ACHN (cell line): ENCODE results near the gene RRAD.
A peak's percentile ranks its signal among the peaks of the same experiment; 100 is the strongest.
"Not testable (repeated sequence)": the region's sequence is repeated elsewhere in the genome, so short reads cannot be mapped to it uniquely, and the experiment has no call there.

Experiments
- DNase-seq: peaks from one replicate; pipeline ENCODE4 v3.0.0-alpha.2; 2015
- in situ Hi-C: cut with HindIII; loops from 2 replicates; pipeline ENCODE4 v1.10.0; 2017; ENCODE audit warnings: low sequenced_read_pairs, low pct_ligation_motif_present, low pct_unique_long_range_greater_than_20kb

Gene RRAD

GRCh38 chr16:66925322-66925840, at the start of gene RRAD:
RRAD (minus strand) TSS chr16:66925535; CDS start chr16:66925179, 356 bp downstream.
- in situ Hi-C loops = no loop called here

GRCh38 chr16:66974932-66975246, 49.6 kb upstream of the RRAD start:
- DNase-seq, in situ Hi-C loops: not testable (repeated sequence)

More at GRCh38 chr16:66925322-66925840, at the start of gene RRAD:
- DNase-seq = peak; percentile 93

DNA sequence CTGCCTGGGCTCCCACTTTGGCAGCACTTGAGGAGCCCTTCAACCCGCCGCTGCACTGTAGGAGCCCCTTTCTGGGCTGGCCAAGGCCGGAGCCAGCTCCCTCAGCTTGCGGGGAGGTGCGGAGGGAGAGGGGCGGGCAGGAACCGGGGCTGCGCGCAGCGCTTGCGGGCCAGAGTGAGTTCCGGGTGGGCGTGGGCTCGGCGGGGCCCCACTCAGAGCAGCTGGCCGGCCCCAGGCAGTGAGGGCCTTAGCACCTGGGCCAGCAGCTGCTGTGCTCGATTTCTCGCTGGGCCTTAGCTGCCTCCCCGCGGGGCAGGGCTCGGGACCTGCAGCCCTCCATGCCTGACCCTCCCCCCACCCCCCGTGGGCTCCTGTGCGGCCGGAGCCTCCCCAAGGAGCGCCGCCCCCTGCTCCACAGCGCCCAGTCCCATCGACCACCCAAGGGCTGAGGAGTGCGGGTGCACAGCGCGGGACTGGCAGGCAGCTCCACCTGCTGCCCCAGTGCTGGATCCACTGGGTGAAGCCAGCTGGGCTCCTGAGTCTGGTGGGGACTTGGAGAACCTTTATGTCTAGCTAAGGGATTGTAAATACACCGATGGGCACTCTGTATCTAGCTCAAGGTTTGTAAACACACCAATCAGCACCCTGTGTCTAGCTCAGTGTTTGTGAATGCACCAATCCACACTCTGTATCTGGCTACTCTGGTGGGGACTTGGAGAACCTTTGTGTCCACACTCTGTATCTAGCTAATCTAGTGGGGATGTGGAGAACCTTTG, 49.0 kb upstream of the RRAD start:
- in situ Hi-C loops, DNase-seq: not testable (repeated sequence)

GRCh38 chr16:66973716-66974115, 48.4 kb upstream of the RRAD start:
- no peak for DNase-seq
- in situ Hi-C loops = no loop called here

DNA sequence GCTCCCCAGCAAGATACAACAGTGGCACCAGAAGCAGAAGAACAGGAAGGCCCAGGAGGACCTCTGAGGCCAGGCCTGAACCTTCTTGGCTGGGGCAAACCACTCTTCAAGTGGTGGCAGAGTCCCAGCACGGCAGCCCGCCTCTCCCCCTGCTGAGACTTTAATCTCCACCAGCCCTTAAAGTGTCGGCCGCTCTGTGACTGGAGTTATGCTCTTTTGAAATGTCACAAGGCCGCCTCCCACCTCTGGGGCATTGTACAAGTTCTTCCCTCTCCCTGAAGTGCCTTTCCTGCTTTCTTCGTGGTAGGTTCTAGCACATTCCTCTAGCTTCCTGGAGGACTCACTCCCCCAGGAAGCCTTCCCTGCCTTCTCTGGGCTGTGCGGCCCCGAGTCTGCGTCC, 47.6 kb upstream of the RRAD start:
- no peak for DNase-seq
- in situ Hi-C loops = no loop called here

DNA sequence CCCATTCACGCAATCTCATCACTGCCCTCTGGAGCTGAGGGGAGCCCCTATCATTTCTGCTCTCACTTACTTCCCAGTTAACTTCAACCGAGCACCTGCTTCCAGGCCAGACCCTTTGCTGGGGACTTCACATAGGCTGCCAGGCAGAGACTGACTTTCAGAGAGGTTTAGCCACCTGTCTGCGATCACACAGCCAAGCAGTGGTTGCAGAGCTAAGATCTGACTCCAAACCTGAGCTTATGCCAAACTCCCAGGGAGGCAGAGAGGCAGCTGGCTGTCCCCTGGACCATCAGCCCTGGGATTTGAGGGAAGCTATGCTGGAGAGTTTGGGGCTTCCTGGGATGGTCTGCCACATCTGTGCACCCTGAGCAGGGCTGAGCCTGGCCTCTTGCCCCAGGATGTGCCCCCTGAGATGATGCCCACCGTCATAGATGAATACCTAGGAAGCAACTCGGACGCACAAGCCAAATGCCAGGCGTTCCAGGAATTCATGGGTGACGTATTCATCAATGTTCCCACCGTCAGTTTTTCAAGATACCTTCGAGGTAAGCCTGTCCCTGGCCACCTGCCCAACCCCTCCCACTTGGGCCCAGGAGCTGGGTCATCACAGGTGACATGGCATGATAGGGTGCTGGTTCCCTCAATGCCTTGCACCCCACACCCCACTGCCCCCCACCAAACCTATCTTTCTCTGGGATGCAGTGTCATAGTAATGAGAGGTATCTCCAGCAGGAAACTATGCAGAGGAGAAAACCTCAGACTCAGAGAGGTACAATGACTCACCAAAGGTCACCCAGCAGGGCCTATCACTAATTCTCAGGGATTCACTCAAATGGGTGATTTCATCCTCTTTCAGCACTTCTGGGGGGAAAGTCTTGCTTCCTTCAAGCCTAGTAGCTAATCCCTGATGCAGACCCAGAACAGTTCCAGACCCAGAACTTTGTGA, 45.7 kb upstream of the RRAD start:
- in situ Hi-C loops = no loop called here
- peak; percentile 98 for DNase-seq

- DNase-seq = no peak
- in situ Hi-C loops = no loop called here
Observed at GRCh38 chr16:66968847-66969246, 43.5 kb upstream of the RRAD start.

DNA sequence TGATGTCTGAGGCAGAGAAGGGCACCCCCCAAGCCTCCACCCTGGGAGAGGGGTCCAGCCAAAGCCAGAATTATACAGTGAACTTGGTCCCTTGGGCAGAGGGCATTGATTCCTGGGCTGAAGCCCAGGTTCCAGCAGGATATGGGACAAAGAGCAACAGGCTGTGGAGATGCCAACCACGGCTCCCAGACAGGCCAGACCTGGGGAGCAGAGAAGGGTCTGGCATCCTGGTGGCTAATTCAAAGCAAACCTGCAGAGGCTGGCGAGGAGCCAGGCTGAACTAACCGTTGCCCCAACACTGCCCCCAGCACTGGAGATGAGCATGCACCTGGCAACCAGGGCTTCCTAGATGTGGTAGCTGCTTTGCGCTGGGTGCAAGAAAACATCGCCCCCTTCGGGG, 38.7 kb upstream of the RRAD start:
- DNase-seq = no peak
- in situ Hi-C loops = no loop called here

DNA sequence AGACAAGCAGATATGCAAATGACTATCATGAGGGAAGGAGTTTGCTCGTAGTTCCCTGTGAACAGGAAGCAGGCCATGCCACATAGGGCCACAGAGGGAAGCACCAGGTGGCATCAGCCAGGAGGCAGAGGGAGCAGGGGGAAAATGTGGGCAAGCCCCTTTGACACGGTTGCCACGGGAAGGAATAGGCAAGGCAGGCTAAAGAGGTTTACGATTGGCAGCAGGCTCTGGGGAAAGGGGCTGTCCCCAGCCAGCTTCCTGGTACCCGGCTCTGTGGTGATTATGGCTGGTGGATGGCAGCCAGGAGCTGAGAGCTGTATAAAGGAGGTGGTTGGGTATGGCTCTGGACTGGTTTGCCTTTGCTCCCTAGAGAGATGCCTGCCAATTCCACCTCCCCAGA, 36.6 kb upstream of the RRAD start:
- in situ Hi-C loops = no loop called here
- DNase-seq = peak; percentile 28

DNA sequence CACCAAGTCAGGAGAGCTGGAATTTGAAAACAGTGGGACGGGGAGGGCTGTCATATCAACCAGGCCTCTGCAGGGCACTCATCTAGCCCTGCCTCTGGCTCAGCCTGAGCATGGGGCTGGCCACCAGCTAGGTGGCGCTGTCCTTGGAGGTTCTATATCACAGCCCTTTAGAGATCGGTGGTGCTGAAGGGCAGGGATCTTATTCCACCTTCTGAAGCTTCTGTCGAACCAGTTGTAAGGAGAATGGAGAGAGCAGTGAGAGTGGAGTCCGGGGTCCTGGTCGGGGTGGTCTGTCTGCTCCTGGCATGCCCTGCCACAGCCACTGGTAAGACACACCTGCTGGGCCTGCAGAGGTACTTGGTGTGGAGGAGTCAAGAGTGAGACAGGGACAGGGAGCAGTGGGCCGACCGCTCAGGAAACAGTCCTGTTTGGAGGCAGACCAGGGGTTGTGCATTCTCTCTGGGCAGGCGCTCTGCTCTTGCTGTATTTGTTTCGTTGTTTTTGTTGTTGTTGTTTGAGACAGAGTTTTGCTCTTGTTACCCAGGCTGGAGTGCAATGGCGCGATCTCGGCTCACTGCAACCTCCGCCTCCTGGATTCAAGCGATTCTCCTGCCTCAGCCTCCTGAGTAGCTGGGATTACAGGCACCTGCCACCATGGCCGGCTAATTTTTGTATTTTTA, 35.9 kb upstream of the RRAD start, which contains the start of gene CES3:
Gene CES3, plus strand, starts transcription at position 202 of the 680 bp plus-strand sequence. Its CDS starts 42 bp downstream, at position 244.
- peak; percentile 90 for DNase-seq
- in situ Hi-C loops = no loop called here

DNA sequence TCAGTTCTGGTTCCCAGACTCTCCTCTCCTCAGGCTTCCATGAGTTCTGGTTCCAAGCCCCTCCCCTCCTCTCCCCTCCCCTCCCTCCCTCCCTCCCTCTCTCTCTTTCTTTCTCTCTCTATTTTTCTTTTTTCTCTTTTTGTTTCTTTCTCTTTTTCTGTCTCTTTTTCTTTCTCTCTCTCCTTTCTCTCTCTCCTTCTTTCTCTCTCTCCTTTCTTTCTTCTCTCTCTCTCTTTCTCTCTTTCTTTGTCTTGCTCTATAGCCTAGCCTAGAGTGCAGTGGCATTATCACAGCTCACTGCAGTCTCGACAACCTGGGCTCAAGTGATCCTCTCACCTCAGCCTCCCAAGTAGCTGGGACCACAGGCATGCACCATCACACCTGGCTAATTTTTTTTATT, 34.9 kb upstream of the RRAD start:
- DNase-seq = no peak
- in situ Hi-C loops = no loop called here

- in situ Hi-C loops = no loop called here
Observed at GRCh38 chr16:66959704-66960161, 34.4 kb upstream of the RRAD start.

GRCh38 chr16:66958857-66959703, 33.7 kb upstream of the RRAD start:
- in situ Hi-C loops = no loop called here
- no peak for DNase-seq

More at GRCh38 chr16:66959704-66960161, 34.4 kb upstream of the RRAD start:
- DNase-seq = no peak

DNA sequence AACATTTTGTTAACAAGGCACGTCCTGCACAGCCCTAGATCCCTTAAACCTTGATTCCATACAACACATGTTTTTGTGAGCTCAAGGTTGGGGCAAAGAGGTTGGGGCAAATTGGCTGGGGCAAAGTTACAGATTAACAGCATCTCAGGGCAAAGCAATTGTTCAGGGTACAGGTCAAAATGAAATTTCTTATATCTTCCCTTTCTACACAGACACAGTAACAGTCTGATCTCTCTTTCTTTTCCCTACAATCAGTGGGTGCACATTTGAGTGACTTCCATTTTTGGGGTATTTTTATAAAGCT, 30.8 kb upstream of the RRAD start:
- DNase-seq, in situ Hi-C loops: not testable (repeated sequence)

DNA sequence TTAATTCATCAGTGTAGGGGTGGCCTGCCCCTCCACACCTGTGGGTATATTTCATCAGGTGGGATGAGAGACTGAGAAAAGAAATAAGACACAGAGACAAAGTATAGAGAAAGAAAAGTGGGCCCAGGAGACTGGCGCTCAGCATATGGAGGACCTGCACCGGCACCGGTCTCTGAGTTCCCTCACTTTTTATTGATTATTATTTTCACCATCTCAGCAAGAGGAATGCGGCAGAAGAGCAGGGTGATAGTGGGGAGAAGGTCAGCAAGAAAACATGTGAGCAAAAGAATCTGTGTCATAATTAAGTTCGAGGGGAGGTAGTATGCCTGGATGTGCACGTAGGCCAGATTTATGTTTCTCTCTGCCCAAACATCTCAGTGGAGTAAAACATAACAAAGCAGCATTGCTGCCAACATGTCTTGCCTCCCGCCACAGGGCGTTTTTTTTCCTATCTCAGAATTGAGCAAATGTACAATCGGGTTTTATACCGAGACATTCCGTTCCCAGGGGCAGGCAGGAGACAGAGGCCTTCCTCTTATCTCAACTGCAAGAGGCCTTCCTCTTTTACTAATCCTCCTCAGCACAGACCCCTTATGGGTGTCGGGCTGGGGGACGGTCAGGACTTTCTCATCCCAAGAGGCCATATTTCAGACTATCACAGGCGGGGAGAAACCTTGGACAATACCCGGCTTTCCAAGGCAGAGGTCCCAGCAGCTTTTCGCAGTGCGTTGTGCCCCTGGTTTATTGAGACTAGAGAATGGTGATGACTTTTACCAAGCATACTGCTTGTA, 30.2 kb upstream of the RRAD start:
- in situ Hi-C loops, DNase-seq: not testable (repeated sequence)

DNA sequence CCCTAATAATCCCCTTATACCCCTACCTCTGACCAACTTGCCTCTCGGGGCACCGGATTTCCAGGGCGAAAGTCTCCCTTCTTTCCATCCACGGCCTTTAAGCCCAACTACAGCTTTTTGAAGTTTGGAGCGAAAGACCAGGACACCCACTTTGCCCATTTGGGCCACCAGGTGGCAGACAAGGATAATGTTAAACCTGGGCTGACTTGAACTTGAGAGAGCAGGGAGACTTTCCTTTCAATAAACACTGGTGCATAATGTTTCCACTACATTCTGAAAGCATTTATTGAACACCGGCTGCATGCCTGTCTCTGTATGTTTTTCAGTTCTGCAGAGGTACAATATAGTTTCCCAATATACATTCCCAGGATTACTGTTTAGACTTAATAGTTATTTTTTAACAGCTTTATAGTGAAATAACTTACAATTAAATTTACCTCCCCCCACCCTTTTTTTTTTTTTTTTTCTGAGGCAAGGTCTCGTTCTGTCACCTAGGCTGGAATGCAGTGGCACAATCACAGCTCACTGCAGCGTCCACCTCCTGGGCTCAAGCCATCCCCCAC, 28.8 kb upstream of the RRAD start:
- in situ Hi-C loops = no loop called here
- DNase-seq = peak; percentile 88
